Gastrocnemius medialis (tissue), 4 donors: ENCODE measurements around the gene GNG11. TPM values are rescaled to one million over a fixed set of nuclear protein-coding genes. Genes with fewer than 3 reads are reported as not detected.

ENCODE experiments used
- ATAC-seq, 2 donors: fragments of 150-250 bp; one replicate each; pipeline ENCODE4 v1.9.1; 2016
- DNase-seq, 2 donors: peaks; one replicate each; pipeline ENCODE4 v3.0.0-alpha.2; 2019
- H3K27ac ChIP-seq, 4 donors: fragments of 200-600 bp; sonication (generic); 1 replicate in 1 of 4; 2 replicates in 3 of 4; pipeline ENCODE4 v1.5.1; 2016 to 2018; ENCODE audit warnings: mild to moderate bottlenecking in 2 of 4, moderate library complexity in 1 of 4
- H3K27me3 ChIP-seq, 3 donors: fragments of 200-600 bp; sonication (generic) in 2 of 3; 1 replicate in 1 of 3; 2 replicates in 2 of 3; pipeline versions ENCODE4 v1.5.1 to v1.6.0; 2016 to 2019; ENCODE audit warnings: mild to moderate bottlenecking in 1 of 3, moderate library complexity in 1 of 3
- H3K36me3 ChIP-seq, 2 donors: fragments of 200-600 bp; sonication (generic) in 1 of 2; one replicate each; pipeline ENCODE4 v1.5.1; 2017 to 2018
- H3K4me1 ChIP-seq, 2 donors: fragments of 200-600 bp; sonication (generic) in 1 of 2; one replicate each; pipeline ENCODE4 v1.5.1; 2016 to 2017; ENCODE audit warnings: mild to moderate bottlenecking in 2 of 2
- H3K4me3 ChIP-seq, 4 donors: fragments of 200-600 bp; sonication (generic) in 3 of 4; 1 replicate in 1 of 4; 2 replicates in 3 of 4; pipeline ENCODE4 v1.5.1; 2016 to 2019; ENCODE audit warnings: mild to moderate bottlenecking in 2 of 4
- H3K9me3 ChIP-seq, 3 donors: fragments of 200-600 bp; sonication (generic) in 2 of 3; 1 replicate in 1 of 3; 2 replicates in 2 of 3; pipeline ENCODE4 v1.5.1; 2016 to 2019
- CTCF ChIP-seq, 5 experiments: fragments of 450-650 bp in 3 of 5; fragments of 200-600 bp in 2 of 5; sonication (generic) in 2 of 5; IDR thresholded peaks in 4 of 5; conservative IDR thresholded peaks in 1 of 5; 1 replicate in 4 of 5; 2 replicates in 1 of 5; pipeline ENCODE4 v1.5.1; 2016 to 2019; ENCODE audit warnings: antibody characterized with exemption in 5 of 5, mild to moderate bottlenecking in 3 of 5, moderate library complexity in 3 of 5
- POLR2A ChIP-seq, 2 donors: fragments of 450-650 bp; IDR thresholded peaks; one replicate each; pipeline ENCODE4 v1.6.1; 2017; ENCODE audit warnings: antibody characterized with exemption in 2 of 2, mild to moderate bottlenecking in 2 of 2, moderate library complexity in 2 of 2
- in situ Hi-C, 4 donors: fragments of 200-750 bp; cut with MboI; loops; one replicate each; pipeline versions ENCODE4 v1.15.0 to v1.8.0; 2017; ENCODE audit warnings: low sequenced_read_pairs in 4 of 4
- intact Hi-C: fragments of 100-400 bp; cut with DNase I; formaldehyde crosslinking; loops from one replicate; pipeline ENCODE4 v1.15.1; 2023; ENCODE audit warnings: low total_unique reads
- total RNA-seq, 4 donors: library from RNA; depleted of rRNA; stranded (reverse); fragments of >200 nt; gene quantifications; one replicate each; pipeline versions ENCODE4 v1.1.0 to v1.2.3, GENCODE V29; 2016

Gene GNG11
- total RNA-seq, 4 donors from 2014 or later: 4.6 to 11.4 (median 6.9) TPM

- peak overlapping the region; percentile 76 to 85 (median 82) for H3K27ac ChIP-seq
- H3K4me3 ChIP-seq: peak overlapping the region; percentile 58 to 68 (median 63)
- H3K4me1 ChIP-seq: peaks cover 8 to 19% of the 10 kb centered on the region in 2 donors
- no peaks in the 10 kb centered on the region for H3K36me3 ChIP-seq
- peak in 1 of 2 donors; percentile 15 for TF ChIP-seq POLR2A (IDR thresholded peaks at IDR 0.05)
- no peak for TF ChIP-seq CTCF (IDR thresholded peaks at IDR 0.05 in 4 of 5, conservative IDR thresholded peaks at IDR 0.05 in 1 of 5)
- peaks cover 3 to 19% (median 10%) of the 10 kb centered on the region in 3 donors for H3K27me3 ChIP-seq
- in situ Hi-C loops (no loop called here), intact Hi-C loops (loop anchor here (2.0 to 10.0 kb wide), 2 partner anchors 82 to 372 kb away; partner anchors contain the start of gene BET1)
- H3K9me3 ChIP-seq: no peaks in the 10 kb centered on the region
- no peak for DNase-seq
- no peak for ATAC-seq
Observed at GRCh38 chr7:93923296-93923695, 1.8 kb downstream of the GNG11 start.

GRCh38 chr7:93923942-93924341, 2.4 kb downstream of the GNG11 start:
- peaks cover 8 to 19% of the 10 kb centered on the region in 2 donors for H3K4me1 ChIP-seq
- no peak for ATAC-seq
- DNase-seq: no peak
- no peaks in the 10 kb centered on the region for H3K36me3 ChIP-seq
- H3K27ac ChIP-seq: peak overlapping the region; percentile 76 to 85 (median 82)
- H3K9me3 ChIP-seq: no peaks in the 10 kb centered on the region
- peaks cover 3 to 19% (median 10%) of the 10 kb centered on the region in 3 donors for H3K27me3 ChIP-seq
- no peak for TF ChIP-seq CTCF (IDR thresholded peaks at IDR 0.05 in 4 of 5, conservative IDR thresholded peaks at IDR 0.05 in 1 of 5)
- TF ChIP-seq POLR2A (IDR thresholded peaks at IDR 0.05): no peak
- peak overlapping the region; percentile 58 to 68 (median 63) for H3K4me3 ChIP-seq
- intact Hi-C loops: loop anchor here (2.0 to 10.0 kb wide), 2 partner anchors 81 to 371 kb away; partner anchors contain the start of gene BET1
- in situ Hi-C loops: no loop called here

GRCh38 chr7:93926800-93927199, 5.3 kb downstream of the GNG11 start:
- H3K27me3 ChIP-seq: peaks cover under 1 to 3% (median 1%) of the 10 kb centered on the region in 3 donors
- in situ Hi-C loops: no loop called here
- H3K27ac ChIP-seq: peak overlapping the region in 3 of 4 donors; percentile 9 to 47 (median 27)
- H3K9me3 ChIP-seq: no peaks in the 10 kb centered on the region
- DNase-seq: no peak
- H3K4me1 ChIP-seq: peaks cover 3 to 11% of the 10 kb centered on the region in 2 donors
- ATAC-seq: no peak
- no peak overlapping the region for H3K4me3 ChIP-seq
- intact Hi-C loops: loop anchor here (10.0 kb wide), 1 partner anchor 368 kb away; no protein-coding TSS in a partner anchor
- H3K36me3 ChIP-seq: no peaks in the 10 kb centered on the region
- no peak for TF ChIP-seq CTCF (IDR thresholded peaks at IDR 0.05 in 4 of 5, conservative IDR thresholded peaks at IDR 0.05 in 1 of 5)

- H3K36me3 ChIP-seq: no peaks in the 10 kb centered on the region
- intact Hi-C loops: loop anchor here (10.0 kb wide), 1 partner anchor 367 kb away; no protein-coding TSS in a partner anchor
- no peaks in the 10 kb centered on the region for H3K27me3 ChIP-seq
- peak overlapping the region; percentile 9 to 47 (median 24) for H3K27ac ChIP-seq
- in situ Hi-C loops: no loop called here
- no peak for ATAC-seq
- TF ChIP-seq POLR2A (IDR thresholded peaks at IDR 0.05) (no peak), CTCF (IDR thresholded peaks at IDR 0.05 in 4 of 5, conservative IDR thresholded peaks at IDR 0.05 in 1 of 5) (no peak)
- no peak for DNase-seq
- no peaks in the 10 kb centered on the region for H3K9me3 ChIP-seq
- no peak overlapping the region for H3K4me3 ChIP-seq
- peaks cover 3 to 9% of the 10 kb centered on the region in 2 donors for H3K4me1 ChIP-seq
Observed at GRCh38 chr7:93927585-93927984, 6.0 kb downstream of the GNG11 start.
